Activated CD4-positive, alpha-beta T cell treated with anti-CD3 and anti-CD28 coated beads, Interleukin-2, Interleukin-4, amounts not matched to agents 100 ng/mL and 50 ng/mL, durations not matched to agents 16 hours and 8 hours (primary cell): ENCODE measurements around the gene ROBO1.

Experiments
- DNase-seq: peaks from one replicate; pipeline ENCODE4 v3.0.0-alpha.2; 2020; ENCODE audit warnings: low spot score

The ROBO1 gene

DNA sequence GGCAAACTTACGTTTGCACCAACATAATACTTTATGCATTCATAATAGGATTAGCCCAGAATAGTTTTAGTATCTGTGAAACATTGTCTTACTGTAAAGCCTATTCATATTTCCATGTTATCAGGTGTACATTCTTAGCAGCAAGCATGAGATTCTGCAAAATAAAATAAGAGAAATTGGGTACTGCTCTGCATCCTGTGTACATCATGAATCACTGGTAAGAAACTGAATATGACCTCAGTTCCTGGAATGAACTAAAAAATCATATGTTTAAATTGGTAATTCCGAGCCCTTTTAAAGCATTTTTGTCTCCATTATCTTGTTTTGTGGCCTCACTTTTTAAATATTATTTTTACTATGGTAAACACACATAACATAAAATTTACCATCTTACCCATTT is 605.1 kb downstream of the ROBO1 start:
- DNase-seq = no peak

DNA sequence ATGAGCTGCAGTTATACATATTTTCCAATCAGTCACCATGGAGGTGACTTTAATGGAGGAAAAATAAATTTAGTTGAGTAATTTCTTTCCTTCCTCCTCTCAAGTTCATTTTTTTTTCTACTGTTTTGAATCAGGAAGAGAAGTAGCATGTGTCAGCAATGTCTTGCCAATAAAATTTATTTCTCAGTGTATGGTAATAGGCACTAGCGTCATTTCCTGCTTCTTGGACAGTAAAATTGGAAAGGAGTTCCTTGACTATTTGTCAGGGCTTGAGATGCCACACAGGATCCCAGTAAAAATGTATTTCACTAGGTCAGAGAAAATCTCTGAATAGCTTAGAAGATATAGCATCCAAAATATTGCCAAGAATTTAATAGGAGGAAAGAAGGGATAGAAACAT is 605.9 kb downstream of the ROBO1 start:
- DNase-seq = no peak

DNA sequence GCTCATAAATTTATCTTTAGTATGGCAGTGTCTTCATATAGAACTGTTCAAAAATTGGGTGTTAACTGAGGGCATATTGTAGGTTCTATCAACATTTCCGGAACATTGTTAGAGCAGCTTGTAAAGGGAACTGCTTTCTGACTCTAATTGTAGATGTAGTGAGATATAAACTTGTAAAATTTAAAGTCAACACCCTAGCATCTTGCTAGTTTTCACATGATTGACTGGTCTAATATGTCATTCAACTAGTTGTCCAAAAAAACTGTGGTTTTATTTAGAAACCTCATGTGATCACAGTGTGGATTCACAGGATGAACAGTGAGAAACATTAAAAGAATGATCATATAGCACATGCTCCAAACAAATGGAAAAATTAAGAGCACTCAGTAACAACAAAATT is 607.4 kb downstream of the ROBO1 start:
- no peak for DNase-seq

DNA sequence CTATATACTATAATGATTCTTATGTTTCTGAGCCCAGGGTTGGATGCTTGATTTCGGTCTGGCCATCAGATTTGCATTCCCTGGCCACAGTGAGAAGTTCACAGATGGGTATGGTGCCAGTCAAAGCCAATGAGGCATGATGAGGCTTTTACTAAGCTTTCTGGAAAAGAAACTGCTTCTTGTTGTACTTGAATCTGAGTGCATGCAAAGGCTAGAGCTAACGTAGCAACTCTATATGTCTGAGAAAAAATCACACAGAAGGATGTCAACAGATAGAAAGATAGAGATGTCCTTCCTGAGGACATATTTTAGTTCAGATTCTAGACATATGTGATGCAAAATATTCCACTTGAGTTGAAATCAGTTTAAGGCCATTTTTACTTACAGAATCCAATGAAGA is 608.1 kb downstream of the ROBO1 start:
- DNase-seq = no peak

DNA sequence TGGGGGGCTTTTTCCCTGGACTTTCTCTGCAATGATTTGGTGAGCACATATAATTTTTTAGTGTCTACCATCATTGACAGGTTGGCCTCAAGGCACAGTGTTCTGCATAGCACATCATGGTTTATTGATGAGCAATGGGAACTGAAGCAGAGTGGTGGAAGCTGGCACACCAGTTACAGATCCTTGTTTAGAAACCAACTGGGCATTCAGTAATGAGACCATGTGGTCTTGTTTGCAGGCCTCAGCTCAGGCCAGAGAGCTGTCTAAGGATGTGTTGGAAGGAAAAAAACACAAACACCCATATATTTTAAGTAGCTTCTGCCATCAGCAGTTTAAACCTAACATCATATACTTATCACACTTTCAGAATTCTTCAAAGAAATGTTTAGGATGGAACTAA is 610.6 kb downstream of the ROBO1 start:
- no peak for DNase-seq

DNA sequence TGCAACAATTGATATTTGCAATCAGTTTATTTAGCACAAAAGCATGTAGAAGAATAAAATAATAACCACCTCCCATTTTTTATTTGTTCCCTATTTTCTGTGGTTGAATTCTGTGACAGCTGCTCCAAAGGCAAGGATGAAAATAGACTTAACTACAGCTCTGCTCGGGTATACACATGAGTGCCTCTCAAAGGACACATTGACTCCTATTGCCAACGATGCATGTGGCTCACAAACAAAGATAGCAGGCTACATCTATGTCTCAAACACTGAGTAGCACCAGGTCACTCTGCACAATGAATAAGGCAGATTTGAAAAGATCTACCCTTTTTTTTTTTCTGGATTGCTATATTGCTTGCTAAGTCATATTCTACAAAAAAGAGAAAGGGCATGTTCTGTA is 612.9 kb downstream of the ROBO1 start:
- no peak for DNase-seq

DNA sequence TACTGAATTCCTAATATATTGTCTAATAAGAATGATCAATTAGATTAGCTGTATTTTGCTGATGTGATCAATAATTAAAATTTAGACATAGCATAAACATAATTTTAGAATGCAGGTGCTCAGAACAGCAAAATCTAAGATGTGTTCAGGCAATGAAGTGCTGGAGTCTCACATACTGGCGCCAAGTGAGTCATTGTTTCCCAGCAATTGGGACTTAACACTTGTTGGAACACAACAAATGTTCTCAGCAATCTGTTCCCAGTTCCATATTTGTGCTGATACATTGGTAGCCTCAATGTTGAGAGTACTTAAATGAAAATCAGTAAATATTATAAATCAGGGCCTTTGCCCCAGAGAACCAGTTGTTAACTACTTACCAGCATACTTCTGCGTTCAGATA is 619.0 kb downstream of the ROBO1 start:
- DNase-seq = no peak

DNA sequence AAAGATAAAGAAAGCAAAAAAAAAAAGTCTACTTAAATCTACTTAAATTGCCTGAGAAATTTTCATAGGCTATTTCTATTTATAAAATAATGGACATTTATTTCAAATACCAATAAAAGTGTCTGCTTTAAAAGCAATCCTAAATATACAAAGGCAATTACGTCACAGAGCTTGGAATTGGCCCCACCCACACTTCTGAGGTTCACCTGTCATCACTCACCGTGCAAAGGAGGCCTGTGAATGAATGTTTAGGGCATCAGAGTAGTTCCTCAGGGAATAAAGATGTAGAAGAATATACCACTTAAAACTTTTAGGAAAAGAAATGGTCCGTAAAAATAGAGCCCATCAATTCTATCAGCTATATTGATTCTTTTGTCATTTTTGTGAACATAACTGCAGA is 621.8 kb downstream of the ROBO1 start:
- no peak for DNase-seq

DNA sequence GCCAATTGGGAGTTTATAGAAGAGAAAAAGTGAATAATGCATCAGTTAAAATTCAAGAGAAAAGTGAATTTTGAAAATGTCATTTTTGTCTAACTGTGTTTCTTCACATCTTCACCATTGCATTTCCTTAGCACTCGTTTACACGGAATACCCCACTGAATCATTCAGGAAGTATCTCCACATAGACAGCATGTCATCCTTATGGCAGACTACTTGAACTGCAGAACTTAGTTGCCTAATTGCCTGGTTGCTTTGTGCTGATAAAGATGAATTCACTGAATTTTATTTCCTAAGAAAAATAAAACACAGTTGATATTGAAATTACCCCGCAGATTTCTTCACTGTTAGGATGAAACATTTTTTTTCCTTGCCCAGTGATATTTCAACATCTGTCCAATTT is 627.1 kb downstream of the ROBO1 start:
- no peak for DNase-seq

DNA sequence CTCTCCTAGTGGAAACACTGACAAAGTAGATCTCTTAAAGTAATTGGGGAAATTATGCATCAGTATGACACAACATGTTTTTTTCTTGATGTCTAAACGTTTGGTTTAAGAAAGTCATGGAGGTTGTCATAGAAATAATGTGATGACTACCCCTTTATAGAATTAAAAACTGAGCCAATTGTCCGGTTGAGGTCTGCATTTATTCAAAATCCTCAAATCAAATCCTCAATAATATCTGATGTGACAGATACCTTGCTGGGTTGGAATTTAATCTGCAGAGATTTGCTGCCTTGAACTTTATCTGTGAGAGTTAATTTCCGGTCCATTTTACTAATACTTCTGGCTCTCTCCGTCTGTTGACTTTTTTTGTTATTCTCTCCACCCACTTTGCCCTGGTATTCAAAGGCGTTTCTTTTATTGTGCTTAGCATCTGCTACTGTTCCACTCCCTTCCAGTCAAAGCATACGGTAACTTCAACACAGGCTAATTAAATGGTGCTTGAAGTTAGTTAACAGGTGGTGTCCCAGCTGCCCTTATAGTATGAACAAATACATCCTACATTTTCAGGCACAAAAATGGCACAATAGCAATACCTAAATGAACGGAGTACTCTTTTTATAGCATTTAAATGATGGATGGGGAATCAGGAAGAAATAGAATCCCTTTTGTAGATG is 628.3 kb downstream of the ROBO1 start:
- DNase-seq = no peak

DNA sequence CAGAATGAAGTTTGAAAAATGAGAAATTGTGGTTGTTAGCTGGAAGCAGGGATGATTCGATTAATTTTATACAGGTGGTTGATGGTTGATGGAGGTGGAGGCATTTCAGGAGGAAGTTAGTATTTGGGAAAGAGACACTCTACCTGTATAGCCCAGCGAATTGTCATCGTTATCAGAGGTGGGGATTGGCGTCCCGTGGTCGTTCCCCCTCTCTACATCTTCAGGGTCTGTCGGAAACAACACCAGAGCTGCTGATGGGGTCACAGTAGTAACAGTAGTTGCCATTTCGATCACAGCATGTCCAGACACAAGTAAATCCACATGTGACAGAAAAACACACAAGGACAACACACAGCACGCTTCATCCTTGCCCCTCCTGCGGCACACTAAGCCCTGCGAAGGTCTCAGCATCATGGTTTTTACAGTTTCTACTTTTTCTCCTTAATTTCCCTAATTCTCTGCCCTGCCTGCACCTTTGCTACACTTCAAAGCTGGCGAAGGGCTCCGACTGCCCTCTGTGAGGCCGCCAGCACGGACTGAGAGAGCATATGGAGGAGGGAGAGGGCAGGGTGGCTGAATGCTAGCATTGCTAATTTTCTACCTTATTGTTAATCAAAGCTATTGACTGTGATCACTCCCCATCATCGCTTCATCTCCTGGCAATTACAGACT is 642.3 kb downstream of the ROBO1 start:
- DNase-seq = no peak

DNA sequence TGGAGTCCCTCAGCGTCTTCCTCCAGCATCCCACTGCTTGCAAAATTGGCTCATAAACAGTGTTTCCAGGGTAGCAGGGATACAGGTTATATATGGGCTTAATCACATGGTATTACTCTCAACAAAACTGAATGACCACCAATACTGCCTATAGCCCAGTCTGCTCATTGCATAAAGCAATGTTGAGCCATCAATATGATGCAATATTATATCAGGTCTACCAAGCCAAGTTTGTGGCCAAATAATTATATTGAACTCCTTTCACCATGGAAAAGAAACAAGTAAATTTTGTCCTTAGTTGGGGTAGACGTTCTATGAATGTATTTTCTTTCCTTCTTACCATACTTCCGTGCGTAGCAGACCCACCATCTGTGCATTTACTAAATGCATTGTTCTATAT is 652.3 kb downstream of the ROBO1 start:
- no peak for DNase-seq

DNA sequence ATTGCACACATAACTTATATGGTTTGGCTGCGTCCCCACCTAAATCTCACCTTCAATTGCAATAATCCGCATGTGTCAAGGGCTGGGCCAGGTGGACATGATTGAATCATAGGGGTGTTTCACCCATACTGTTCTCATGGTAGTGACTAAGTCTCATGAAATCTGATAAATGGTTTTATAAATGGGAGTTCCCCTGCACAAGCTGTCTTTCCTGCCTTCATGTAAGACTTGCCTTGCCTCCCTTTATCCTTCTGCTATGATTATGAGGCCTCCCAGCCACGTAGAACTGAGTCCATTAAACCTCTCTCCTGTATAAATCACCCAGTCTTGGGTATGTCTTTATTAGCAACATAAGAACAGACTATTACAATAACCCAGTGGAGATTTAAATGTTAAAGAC is 653.9 kb downstream of the ROBO1 start:
- DNase-seq = no peak

DNA sequence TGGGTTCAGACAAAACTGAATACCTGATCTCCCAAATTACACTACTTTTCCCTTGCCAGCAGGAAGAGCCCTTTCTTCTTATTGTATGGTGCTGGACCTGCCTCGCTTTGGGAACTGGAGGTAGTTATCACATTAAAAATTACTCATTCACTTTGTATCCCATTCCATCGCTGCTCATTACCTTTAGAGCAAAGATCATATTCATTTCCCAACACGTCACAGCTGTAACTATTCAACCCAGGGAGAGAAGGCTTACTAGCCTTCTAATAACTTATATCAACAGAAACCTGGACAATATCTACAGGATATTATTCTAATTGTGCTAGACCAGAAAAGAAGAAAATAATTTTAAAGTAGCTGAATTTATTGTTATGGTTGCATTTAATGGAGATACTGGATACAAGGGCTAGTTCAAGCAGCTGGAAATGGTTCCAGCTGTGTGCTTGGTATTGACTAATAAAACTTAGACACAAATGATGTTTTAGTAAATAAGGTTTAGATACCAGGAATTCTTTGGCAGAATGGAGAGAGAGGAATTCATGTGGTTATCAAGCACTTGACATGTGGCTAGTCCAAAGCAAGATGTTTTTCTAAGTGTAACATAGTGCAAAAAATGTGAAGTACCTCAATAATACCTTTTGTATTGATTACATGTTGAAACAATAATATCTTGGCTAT is 656.3 kb downstream of the ROBO1 start:
- no peak for DNase-seq

DNA sequence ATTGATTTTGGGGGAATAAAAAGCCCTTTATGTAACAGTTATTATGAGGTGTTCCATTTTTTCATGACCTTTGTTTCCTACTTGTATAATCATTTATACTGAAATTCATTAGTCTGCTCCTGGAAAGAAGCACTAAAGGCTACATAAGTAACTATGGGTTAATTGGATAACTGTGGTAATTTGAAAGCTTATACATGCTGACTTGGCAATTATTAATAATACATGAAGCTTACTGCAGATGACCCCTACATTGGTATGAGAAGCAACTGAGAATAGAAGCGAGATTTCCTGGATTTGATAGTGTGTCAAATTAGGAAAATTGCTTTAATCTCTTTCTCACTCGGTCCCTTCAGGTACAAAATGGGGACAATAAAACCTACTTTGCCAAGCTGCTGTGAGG is 658.0 kb downstream of the ROBO1 start:
- no peak for DNase-seq

DNA sequence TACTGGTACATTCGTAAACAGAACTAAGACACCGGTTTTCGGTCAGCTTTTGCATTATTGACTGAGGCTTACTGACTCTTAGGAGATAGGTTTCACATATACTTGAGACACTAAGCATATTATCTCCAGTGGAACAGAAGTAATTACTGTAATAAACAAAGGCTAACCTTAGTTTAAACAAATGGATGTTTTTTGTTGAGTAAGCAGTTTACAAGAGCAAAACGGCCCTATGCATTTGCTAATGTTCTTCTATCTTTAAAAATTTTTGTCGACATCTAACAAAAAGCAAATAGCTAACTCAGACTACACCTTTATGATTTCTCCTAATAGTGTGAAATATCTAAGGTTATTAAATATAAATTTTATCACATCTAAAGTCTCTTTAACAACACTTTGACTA is 664.5 kb downstream of the ROBO1 start:
- no peak for DNase-seq

DNA sequence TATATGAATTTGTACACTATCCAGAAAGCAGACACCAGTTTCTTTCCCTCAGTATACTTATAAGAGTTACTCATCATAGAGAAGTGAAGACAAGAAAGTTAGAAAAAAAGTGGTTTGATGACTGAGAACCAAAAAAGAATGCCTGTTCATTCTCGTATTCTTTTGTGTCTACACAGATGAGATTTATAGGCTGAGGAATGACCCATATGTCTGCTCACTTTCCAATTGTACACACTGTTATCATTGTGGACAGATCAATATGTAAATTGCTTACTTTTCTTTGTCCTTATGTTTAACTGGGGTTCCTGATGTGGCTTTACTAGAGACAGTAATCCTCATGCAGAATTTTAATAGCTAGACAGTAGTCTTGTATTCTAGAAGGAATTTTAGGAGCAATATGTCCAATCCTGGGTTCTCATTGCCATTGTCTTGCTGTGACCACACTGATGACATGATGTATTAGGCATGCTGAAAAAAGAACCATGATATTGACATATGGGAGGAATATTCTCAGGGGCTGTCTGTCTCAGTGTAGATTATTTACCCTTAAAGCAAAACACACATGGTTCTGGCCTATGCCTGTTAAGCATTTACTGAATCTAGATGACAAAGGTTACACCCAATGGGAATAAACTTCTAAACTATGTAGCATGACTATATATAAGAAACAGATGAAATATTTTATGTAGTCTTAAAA is 669.7 kb downstream of the ROBO1 start:
- no peak for DNase-seq

DNA sequence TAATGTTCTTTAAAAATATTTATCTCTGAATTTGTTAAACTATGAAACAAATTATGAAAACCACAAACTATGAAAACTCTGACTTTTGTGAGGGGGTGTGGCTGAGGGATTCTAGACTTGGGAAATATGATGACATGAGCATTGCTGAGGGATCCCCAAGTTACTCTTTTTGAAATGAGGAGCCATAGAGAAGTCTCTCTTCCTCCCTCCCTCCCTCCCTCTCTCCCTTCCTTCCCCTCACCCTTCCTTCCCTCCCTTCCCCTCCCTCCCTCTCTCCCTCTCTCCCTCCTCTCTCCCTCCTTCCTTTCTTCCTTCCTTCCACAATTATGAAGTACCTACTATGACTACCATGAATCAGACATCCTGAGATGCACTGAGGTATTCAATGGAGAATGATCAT is 673.1 kb downstream of the ROBO1 start:
- no peak for DNase-seq

DNA sequence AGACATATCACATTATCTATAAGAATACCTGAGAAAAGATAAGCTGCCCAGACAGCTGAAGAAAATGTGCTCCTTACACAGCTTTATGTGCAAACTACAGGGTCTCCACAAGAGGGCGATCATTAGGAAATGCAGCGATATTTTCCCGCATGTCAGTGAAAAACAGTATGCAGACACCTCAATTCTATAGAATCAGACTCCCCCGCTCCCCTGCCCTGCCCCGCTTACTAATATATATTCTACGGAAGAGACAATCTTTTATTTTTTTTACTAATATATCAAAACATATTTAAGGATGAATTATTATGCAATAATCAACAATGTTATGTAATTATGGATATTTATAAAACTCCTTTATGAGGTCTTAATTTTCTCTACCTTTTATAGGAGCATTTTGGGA is 681.3 kb downstream of the ROBO1 start:
- DNase-seq = peak; percentile 48

DNA sequence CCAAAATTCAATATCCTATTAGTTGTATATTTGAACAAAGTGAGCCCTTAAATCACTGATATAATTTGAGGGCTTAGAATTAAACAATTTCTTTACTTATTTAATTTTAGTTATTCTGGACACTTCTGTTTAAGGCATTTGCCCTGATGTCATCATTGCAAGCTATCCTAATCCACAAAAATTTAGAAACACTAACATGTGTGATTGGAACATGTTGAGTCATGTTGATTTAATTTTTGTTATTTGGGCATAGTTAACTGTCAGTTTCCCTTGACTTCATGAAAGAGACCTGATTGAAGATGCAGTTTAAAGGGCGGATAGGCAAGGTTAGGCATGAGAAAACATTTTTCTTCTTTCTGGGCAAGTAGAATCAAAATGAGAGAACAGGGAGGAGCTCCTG is 682.6 kb downstream of the ROBO1 start:
- no peak for DNase-seq

DNA sequence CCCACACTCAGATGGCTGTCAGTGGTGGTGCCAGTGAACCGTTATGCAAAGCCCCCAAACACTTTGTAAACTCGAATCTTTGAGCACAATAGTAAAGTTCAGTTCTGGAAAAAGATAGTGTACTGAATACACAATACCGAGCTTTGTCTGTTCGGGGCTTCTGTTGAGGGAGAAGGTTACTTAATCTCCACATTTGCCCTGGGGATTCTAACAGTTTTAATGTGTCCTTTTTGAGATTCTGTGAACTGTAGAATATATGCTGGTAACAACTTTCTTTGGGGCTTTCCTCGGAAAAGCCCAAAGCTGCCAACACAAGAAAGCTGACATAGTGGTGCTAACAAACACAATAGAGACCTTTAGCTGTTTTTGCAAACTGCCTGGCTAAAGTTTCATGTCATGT is 686.5 kb downstream of the ROBO1 start:
- DNase-seq = no peak

DNA sequence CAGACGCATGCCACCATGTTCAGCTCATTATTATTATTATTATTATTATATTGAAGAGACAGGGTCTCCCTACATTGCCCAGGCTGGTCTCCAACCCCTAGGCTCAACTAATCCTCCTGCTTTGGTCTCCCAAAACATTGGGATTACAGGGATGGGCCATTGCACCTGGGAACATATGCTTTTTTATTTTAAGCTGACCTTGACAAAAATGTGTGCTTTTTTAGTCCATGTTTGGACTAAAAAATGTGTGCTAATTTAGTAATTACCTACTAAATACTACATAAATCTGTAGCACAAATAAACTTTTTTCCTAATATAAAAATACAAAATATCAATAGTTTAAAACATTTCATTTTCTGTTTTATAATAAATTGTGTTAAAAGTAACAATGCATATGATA is 693.2 kb downstream of the ROBO1 start:
- no peak for DNase-seq

DNA sequence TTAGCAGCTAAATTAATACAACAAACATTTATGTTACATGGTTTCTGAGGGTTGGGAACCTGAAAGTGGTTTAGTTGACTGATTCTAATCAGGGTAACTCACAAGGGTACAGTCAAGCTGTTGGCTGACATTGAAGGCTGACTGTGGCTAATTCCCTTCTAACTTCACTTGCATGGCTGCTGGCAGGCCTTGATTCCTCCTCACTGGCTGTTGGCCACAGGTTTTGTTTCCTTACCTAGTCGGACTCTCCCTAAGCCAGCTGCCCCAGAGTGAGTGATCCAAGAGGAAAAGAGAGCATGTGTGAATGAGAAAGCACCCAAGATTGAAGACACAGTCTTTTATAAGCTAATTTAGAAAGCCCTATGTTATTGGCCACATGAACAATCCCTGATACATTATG is 700.1 kb downstream of the ROBO1 start:
- no peak for DNase-seq
